Measurements from ENCODE around the gene BTBD18. TPM values are rescaled to one million over a fixed set of nuclear protein-coding genes. Genes with fewer than 3 reads are reported as not detected.

Gene BTBD18
- total RNA-seq, 1 experiment from 2014 or later: not detected

DNA sequence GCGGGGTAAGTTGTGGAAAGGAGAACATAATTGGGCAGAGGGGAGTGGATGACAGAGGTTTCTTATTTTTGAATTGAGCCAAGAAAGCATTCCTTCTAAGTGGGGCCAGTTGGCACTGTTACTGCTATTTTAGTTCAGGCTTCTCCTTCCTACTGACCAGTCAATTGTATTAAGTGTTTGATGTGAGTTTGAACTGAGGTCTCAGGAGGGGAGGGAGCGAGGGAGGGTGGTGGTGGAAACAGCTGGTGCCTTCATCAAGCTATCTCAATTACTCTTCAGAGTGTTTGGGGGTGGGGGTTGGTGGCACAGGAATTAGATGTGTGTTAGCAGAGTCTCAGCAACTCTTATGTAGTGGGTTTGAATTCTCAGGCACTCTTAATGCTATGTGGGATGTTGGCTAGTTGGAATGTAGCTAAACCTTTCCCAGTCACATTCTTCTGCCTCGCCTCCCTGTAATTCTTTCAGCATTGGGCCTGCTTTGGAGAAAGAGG lies 24.5 kb upstream of the BTBD18 start:
- no peak for DNase-seq (ENCODE audit: extremely low read depth, low read depth)

DNA sequence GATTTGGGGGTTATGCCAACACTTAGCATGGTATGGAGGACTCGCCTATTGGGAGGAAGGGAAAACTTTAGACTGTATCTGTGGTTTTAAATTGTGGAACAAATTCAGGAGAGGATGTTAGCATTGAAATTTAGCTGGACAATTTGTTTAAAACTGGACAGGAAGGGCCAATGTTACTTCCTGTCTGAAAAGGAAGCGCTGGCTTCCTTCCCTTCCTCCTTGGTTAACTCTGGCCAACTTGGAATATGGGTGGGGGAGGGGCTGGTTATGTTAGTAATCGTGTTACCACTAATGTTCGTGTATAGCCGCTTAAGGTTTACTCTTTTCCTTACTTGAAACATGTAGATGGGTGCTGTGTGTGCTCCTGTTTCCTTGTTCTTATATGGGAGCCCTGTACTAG lies 23.9 kb upstream of the BTBD18 start:
- no peak for DNase-seq (ENCODE audit: extremely low read depth, low read depth)

DNA sequence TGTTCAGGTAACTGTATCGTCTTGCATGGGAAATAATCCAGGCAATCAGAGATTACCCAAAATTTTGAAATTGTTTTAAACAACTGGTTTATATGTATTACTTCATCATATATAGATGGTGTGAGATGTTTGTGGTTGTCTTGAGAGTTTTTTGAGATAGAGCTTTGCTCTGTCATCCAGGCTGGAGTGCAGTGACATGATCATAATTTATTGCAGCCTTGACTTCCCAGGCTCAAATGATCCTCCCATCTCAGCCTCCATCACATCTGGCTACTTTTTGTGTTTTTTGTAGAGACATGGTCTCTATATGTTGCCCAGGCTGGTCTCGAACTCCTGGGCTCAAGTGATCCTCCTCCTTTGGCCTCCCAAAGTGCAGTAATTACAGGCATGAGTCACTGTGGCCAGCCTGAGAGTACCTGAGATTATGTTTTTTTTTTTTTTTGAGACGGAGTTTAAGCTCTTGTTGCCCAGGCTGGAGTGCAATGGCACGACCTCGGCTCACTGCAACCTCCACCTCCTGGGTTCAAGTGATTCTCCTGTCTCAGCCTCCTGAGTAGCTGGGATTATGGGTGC lies 21.5 kb upstream of the BTBD18 start:
- no peak for DNase-seq (ENCODE audit: extremely low read depth, low read depth)

DNA sequence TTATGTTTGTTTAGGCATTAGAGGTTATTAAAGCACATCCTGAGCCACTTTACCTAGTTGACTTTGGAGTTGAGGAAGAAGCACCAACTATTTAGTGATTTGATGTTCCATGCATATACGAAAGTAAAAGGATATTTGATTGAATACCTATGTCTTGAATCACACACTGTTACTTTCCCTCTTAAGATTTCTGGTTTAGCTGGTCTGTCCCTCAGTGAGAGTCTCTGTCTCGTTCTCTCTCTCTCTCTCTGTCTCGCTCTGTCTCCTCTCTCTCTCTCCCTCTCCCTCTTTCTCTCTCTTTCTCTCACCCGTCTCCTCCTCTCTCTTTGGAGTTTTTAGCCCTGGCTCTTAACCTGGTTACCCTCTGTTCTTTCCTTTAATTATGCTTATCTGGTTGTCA lies 20.9 kb upstream of the BTBD18 start:
- DNase-seq (ENCODE audit: extremely low read depth, low read depth): no peak

DNA sequence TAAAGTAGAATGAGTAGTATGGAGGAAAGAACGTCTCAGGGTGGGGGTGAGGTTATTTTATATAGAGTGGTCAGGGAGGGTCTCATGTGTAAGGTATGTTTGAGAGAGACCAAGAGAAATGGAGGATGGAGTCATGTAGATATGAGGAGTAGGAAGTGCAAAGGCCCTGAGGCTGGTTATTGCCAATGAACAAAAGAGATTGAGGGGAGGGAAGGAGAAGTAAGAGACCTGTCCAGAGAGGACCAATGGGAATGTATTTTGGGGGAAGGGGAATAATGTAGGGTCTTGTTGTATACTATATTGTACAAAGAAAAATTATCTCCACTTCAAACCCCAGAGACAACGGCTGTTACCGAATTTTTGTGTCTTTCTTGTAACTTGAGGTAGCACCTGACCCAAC lies 19.7 kb upstream of the BTBD18 start:
- no peak for DNase-seq (ENCODE audit: extremely low read depth, low read depth)

DNA sequence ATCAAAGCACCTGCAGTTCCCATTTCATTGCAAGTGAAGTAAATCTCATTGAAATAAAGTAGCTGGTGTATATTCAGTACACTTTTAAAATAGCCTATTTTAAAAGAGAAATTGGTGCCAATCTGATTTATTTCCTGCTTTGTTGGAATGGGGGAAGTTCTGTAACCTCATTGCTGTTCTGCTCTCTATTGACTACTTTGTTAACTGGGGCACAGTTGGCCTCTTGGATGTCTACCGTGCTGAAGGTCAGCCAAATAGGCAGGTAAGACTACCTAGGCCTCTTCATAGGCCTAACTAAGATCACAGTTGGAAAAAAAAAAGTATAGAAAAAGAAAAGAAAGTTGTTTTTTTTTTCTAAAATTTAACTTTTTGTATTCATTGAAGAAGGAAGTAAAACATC lies 19.2 kb upstream of the BTBD18 start:
- no peak for DNase-seq (ENCODE audit: extremely low read depth, low read depth)

DNA sequence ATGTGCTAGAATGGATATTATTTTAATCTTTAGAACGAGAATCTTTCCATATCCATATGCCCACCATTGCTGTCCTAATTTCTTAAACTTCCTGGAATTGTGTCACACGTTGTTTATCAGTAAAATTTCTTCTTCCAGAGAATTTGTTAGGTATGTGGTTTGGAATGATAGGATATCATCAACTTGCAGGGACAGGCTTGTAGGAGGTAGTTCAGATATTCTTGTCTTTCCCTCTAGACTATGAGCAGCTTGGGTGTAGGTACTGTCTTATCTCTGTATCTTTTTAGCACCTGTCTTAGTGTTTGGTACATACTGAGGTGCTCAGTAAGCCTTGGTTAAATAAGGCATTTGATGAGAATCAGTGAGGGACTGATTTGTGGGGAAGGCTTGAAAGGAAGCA lies 13.4 kb upstream of the BTBD18 start:
- DNase-seq (ENCODE audit: extremely low read depth, low read depth): no peak

DNA sequence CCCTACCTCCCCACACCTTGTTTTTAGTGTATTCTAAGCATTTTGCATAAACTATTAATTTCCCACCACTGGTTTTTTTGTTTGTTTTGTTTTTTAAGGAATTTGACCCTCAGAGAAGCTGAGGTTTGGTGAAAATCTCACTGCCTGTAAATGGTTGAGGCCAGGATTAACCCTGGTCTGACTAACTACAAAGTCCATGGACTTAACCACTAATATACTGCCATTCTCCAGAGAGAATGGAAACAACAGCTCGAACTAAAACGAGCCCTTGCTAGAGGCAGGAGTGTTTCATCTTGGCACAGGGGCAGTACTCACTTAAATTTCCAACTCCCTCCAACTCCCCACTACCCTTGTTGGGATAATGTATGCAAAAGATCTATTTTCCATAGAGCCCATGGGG lies 12.9 kb upstream of the BTBD18 start:
- DNase-seq (ENCODE audit: extremely low read depth, low read depth): no peak

DNA sequence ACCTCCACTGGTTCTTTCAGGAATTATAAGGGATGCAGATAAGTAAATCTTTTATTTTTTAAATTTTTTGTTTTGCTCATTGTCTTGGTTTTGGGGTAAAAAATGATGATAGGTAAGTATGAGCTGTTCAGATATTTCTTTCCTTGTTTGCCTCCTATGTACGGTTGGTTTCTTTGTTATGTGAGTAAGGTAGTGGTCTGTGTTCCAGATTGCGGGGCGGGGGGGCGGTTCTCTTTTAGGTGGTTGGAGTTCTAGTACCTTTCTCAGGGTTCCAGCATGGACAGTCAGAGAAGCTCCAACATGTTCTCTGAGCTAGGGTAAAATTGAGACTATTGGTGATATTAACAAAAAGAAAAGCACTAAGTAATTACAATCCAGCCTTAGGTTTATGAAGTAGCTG lies 12.4 kb upstream of the BTBD18 start:
- DNase-seq (ENCODE audit: extremely low read depth, low read depth): no peak

DNA sequence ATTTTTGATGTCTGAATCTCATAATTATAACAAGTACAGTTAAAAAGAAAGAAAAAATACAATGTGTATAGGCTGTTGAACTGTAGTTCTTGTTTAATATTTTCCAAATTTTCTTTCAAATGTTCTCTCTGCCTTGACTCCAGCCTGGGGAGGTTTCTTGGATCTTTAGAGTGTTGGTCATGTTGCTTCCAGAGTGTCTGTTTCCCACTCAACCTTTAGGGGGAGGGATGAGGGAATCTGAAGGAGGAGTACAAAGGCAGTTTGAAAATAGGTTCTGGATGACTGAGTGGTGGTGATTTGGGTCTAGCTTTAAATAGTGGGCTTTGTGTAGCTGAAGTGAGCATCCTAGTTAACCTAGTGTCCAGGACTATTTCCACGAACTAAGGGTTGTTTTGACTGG lies 11.9 kb upstream of the BTBD18 start:
- DNase-seq (ENCODE audit: extremely low read depth, low read depth): no peak

DNA sequence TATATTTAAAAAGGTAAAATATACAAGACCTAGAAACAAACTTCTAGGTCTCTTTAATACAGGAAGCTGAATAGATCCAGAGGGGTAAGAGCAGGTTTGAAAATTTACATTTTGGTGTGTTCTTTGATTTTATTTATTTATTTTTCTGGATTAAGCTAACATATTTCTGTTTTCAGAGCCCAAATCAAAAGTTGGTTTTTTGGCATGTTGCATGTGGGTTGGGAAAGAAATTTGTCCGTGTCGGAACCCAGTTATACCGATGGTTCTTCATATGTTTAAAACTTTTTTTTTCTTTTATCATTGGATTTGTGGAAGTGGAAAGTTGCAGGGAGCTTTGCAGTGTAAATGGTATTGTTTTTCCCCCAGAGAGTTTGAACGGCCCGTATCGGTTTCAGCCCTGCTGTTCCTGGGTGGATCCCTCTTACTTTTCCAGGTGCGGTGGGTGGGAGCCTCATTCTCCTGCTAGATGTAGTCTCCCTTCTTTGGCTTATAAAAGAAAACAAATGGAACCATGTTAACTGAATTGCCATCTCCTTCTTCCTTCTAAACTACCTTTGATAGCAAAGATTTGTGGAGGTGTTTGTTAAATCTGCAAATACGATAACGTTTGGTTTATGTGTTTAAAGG lies 10.7 kb upstream of the BTBD18 start:
- no peak for DNase-seq (ENCODE audit: extremely low read depth, low read depth)

DNA sequence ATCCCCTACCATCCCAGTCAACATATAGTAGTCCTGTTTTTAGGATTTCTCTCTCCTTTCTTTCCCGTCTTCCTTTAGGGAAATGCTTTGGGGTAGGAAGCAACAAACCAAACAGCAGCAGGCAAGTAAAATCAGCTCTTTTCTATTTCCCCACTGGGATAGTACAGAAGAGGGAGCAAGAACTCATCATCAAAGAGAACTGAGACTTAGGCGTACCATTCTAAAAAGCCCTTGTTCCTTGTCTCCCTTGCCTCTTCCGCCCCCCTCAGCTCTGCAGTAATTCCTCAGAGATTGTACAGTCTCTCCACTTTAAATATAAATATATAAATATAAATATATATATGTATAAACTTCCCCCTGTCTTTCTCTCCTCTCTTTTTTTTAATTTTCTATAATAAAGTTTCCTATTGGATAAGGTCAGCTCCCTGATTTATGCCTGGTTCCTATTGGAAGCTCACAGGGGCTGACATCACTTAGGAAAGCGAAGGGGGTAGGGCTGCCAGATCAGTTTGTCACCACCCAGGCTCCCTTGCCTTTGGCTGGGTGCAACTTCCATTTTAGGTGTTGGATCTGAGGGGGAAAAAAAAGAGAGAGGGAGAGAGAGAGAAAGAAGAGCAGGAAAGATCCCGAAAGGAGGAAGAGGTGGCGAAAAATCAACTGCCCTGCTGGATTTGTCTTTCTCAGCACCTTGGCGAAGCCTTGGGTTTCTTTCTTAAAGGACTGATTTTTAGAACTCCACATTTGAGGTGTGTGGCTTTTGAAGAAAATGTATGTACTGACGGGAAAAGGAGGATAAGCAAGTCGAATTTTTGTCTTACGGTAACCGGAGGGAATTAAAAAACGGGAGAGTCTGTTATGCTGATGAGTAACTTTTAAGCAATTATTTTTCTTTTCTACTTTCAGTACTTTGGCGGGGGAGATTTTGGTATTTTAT lies 9.9 kb upstream of the BTBD18 start, which contains the start of gene CTNND1:
Gene CTNND1, plus strand, starts transcription at position 502 of the 934 bp plus-strand sequence. CDS start 29,677 bp downstream, outside the sequence.
- peak; percentile 92 for DNase-seq (ENCODE audit: extremely low read depth, low read depth)

DNA sequence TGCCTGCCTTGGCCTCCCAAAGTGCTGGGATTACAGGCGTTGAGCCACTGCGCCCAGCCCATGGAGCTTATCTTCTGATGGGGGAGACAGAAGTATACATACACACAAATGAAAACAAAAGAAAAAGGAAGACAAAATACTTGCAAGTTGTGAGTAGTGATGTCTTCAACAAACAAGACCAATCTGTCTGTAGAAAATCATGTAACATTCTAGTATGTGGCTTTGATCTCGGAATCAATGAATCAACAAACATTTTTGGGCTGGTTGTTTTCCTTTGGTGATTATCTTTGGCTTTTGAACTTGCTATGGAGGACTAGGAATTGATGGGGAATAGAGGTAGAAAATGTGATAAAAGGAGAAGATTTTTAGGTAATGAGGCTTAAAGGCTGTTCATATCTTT lies 6.6 kb upstream of the BTBD18 start:
- no peak for DNase-seq (ENCODE audit: extremely low read depth, low read depth)

DNA sequence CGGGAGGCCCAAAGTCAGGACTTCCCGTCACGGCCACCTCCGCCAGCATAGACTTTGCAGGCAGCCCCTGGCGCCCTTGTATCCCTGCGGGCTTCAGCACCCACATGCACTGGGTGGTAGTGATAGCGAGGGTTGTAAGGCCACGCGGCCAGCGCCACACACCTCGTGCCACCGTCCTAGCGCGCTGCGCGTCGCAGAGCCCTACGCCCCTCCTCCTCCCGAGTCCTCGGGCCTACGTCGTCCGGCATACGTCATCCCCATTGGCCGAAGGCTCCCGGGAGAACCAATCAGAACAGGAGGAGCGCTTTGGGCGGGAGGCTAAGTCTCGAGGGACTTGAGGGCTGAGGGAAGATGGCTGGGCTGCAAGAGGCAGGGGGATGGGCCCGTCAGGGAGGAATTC lies 1.3 kb upstream of the BTBD18 start:
- DNase-seq (ENCODE audit: extremely low read depth, low read depth): no peak

DNA sequence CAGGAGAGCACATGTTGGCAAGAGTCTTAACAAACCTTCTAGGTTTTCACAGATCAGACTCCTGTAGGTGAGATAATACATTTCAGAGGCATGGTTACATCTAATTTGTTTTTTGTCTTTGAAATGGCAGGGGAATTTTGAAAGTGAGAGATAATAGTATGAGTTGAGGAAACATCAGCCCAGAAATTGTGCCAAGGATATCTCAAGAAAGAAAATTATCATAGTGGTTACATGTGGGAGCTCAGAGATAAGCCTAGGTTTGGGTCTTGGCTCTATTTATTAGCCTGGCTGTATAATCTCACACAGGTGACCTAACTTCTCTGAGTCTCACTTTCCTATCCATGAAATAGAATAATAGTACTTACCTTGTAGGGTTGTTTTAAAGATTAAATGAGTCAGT lies 443 bp downstream of the BTBD18 start:
- no peak for DNase-seq (ENCODE audit: extremely low read depth, low read depth)

DNA sequence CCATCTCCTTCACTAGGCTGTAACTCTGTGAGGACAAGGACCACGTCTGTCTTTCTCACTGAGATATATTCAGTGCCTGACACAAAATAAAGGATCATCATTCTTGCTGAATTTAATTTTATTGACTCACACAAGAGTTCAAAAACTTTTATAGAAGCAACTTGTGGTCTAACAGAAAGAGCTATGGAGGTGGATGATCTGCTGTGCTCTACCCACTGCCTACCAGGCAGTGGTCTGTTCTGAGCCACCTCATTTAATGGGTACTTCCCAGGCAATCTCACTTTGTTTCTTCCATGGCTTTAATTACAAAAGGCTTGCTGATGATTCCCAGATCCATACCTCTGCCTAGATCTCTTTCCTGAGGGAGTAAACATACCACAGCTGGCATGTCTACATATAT lies 4.7 kb downstream of the BTBD18 start:
- DNase-seq (ENCODE audit: extremely low read depth, low read depth): no peak

DNA sequence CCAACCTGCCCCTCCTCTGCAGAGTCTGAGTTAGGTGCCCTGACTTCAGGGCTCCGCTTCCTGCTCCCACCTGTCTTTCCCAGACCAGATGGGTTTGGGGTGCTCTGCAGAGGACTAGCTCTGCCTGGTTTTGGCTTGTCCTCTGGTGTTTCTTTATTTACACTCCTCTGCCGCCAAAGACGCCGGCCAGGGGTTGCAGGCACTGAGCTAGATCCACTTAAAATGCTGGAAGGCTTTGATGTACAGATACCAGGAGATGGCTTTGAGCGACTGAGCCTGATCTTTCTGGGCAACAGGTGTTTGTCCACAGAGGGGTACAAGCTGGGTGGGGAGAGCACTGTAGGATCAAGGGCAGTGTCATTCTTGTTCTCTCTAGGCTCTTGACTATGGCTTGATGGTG lies 6.4 kb downstream of the BTBD18 start:
- no peak for DNase-seq (ENCODE audit: extremely low read depth, low read depth)

DNA sequence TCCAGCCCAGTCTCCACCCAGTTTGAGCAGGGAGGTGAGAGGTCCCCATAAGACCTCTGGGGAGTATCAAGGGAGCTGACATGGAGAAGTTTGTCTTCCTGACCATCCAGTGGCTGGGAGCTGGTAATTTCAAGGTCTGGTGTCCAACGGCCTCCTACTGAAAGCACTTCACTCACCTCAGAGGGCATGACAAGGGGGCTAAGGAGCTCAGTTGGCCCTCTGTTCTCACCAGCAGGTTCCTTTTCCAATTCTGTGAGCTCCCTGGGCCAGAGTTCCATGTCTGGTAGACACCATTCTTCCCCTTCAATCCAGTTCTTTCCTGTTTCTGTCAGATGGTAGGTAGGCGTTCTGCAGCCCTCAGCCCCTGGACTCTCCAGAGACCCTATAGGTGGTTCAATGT lies 7.3 kb downstream of the BTBD18 start:
- DNase-seq (ENCODE audit: extremely low read depth, low read depth): no peak

DNA sequence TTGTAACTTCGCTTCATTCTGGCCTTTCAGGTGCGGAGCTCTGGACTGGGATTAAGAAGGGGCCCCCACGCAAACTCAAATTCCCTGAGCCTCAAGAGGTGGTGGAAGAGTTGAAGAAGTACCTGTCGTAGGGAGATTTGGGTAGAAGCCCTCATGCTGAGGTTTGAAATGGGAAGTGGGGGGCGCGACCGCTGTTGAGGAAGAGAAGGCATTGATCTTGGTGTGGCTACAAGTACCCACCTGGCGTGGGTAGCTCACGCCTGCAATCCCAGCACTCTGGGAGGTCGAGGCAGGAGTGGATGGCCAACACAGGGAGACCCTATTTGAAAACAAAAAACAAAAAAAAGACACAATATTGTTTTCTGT lies 9.5 kb downstream of the BTBD18 start:
- no peak for DNase-seq (ENCODE audit: extremely low read depth, low read depth)

DNA sequence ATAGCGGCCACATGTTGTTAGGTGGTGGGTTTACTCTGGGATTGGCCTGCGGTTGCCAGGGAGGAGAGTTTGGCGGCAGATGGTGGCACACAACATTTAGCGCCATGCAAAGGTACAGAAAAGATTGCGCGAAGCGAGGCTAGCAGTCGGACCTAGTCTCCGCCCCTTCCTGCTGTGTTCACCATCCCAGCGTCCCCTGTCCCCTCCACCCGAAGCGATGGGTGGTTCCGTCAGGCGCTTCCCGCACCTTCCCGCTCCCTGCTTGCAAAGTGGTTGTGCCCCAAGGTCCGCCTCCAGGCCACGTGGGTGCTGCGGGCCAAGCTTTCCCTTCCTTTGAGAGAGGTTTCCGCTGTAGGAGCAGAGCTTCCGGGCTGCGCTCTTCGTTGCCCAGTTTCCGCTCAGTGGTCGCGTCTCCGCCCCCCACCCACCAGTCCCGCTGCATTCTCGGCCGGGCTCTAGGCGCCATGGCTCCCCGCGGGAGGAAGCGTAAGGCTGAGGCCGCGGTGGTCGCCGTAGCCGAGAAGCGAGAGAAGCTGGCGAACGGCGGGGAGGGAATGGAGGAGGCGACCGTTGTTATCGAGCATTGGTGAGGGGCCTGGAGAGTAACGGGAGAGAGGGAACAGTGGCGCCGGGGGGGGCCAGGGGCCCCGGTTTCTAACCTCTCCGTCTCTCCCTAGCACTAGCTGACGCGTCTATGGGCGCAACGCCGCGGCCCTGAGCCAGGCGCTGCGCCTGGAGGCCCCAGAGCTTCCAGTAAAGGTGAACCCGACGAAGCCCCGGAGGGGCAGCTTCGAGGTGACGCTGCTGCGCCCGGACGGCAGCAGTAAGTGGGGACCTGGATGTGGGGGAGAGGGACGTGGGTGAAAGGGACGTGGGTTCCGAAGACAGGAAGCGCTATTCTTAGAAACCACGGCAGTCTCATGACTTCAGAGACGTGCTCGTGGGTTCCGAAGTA lies 10.2 kb downstream of the BTBD18 start, which contains the start of gene SELENOH:
Gene SELENOH, plus strand, starts transcription at position 360 of the 955 bp plus-strand sequence. Its CDS starts 105 bp downstream, at position 465.
- DNase-seq (ENCODE audit: extremely low read depth, low read depth): peak; percentile 91
